Jurkat, Clone E6-1 (cell line): ENCODE measurements around the gene SLC30A1. TPM values are rescaled to one million over a fixed set of nuclear protein-coding genes. Genes with fewer than 3 reads are reported as not detected.
"Not testable (repeated sequence)": the region's sequence is repeated elsewhere in the genome, so short reads cannot be mapped to it uniquely, and the experiment has no call there.

Experiments
- DNase-seq: peaks from one replicate; pipeline ENCODE4 v3.0.0-alpha.2; 2011; ENCODE audit warnings: low read depth, low spot score
- H3K4me3 ChIP-seq: 2 replicates; pipeline ENCODE4 v1.5.1; 2011; ENCODE audit warnings: mild to moderate bottlenecking, low read length, control low read depth, moderate library complexity
- polyA plus RNA-seq: library from polyadenylated mRNA; unstranded; fragments of >200 nt; gene quantifications from one replicate; pipeline ENCODE4 v1.2.1, GENCODE V29; 2012; ENCODE audit warnings: missing spikeins; ENCODE audit not compliant: insufficient read length, insufficient read depth

Gene SLC30A1
- 3.5 TPM for polyA plus RNA-seq

- peak within 1 kb of the TSS; percentile 75 for H3K4me3 ChIP-seq
- peak; percentile 96 for DNase-seq
Observed at GRCh38 chr1:211578640-211579439, at the start of gene SLC30A1. Gene SLC30A1 (minus strand): TSS chr1:211579161. CDS start chr1:211578612, 549 bp downstream.

GRCh38 chr1:211628417-211628816 lies 49.5 kb upstream of the SLC30A1 start:
- H3K4me3 ChIP-seq: no peak overlapping the region
- DNase-seq: no peak

DNA sequence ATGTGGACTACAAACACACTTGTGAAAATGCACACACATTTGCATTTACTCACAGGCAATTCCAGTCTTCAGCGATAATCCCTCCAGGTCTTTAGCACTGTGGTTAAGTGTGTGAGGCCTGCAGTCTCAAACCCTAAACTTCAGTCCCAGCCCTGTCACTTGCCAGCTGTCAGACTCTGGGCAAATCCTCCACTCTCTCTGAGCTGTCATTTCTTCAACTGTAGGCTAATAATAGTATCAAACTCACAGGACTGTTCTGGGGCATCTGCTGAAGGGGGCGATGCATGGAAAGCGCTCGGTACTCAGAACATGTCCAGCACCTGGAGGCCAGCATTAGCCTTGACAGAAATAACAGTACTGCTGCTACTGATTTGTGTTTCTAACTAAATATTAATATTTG lies 48.3 kb upstream of the SLC30A1 start:
- DNase-seq: no peak
- H3K4me3 ChIP-seq: no peak overlapping the region

DNA sequence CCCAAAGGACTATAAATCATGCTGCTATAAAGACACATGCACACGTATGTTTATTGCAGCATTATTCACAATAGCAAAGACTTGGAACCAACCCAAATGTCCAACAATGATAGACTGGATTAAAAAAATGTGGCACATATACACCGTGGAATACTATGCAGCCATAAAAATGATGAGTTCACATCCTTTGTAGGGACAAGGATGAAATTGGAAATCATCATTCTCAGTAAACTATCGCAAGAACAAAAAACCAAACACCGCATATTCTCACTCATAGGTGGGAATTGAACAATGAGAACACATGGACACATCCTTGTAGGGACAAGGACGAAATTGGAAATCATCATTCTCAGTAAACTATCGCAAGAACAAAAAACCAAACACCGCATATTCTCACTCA lies 46.9 kb upstream of the SLC30A1 start:
- not testable (repeated sequence) for H3K4me3 ChIP-seq, DNase-seq

- DNase-seq: no peak
- H3K4me3 ChIP-seq: no peak overlapping the region
Observed at GRCh38 chr1:211625040-211625439, 46.1 kb upstream of the SLC30A1 start.

GRCh38 chr1:211623515-211623914 lies 44.6 kb upstream of the SLC30A1 start:
- DNase-seq: no peak
- H3K4me3 ChIP-seq: no peak overlapping the region

- no peak for DNase-seq
- no peak overlapping the region for H3K4me3 ChIP-seq
Observed at GRCh38 chr1:211621447-211622198, 42.7 kb upstream of the SLC30A1 start.

DNA sequence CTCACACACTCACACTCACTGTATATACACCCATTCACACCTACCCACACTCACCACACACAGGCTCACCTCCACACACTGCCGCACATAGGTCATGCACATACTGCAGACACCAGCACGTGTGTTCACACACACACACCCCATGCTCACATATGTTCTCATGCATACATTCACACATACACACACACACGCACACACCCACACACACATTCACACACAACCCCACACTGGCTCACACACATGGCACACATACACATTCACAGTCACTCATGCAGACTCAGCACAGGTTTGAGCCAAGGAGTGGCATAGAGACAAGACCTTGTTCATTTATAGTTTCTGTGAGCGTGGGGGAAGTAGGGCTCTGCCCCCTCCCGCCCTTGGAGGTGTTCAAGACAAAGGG lies 41.1 kb upstream of the SLC30A1 start:
- no peak overlapping the region for H3K4me3 ChIP-seq

GRCh38 chr1:211619033-211619996 lies 40.4 kb upstream of the SLC30A1 start:
- DNase-seq: no peak
- no peak overlapping the region for H3K4me3 ChIP-seq

More for the DNA sequence above, 41.1 kb upstream of the SLC30A1 start:
- DNase-seq: no peak

- no peak for DNase-seq
- H3K4me3 ChIP-seq: no peak overlapping the region
Observed at GRCh38 chr1:211616965-211617297, 38.0 kb upstream of the SLC30A1 start.

DNA sequence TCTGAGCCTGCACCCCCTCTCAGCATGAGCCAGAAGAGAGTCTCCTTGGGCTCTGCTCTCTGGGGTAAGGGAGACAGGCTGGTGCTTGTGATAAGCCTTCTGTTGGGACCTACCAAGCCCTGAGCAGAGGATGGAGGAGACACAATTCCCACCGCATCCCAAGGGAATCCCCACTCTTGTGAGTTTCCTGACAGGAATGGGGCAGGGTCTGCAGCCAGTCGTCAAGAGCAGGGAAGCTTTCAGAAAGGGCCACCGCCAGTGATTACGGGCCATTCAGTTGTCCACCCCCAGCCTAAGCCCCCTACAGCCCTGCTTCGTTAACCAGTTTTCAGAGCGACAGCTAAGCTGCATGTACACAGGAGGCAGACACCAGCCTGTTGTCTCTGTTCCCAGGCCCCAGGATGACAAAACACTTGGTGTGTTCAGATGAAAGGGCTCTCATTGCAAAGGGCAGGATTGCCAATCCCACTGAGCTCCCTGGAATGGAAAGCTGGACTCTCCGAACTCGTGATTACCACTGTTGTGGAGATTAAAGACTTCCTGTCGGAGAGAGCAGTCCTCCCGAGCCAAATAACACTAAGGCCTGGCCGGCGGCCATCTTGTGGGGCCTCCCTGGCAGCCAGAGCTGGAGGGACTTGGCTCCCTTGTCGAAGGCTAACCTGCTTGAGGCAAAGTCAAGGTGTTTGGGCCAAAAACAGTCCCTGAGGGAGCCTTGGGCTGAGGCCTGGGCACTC lies 37.4 kb upstream of the SLC30A1 start:
- no peak overlapping the region for H3K4me3 ChIP-seq
- no peak for DNase-seq

DNA sequence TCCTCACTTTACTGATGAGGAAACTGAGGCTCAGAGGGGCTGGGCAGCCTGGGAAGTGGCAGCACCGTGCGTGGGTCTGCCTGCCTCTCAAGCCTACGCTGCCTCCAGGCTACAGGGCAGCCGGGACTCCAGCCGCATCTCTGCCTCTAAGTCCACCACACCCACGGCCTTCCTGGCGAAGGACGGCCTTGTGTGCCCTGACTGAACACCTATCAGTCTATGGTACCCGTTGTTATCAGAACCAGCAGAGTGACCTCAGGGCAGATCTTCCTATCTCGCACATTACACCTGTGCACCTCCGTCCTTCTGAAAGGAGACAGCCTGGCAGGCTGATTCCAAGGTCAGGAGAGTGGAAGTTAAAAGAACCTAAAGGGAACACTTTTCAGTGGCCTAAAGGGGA lies 35.7 kb upstream of the SLC30A1 start:
- no peak overlapping the region for H3K4me3 ChIP-seq
- no peak for DNase-seq

DNA sequence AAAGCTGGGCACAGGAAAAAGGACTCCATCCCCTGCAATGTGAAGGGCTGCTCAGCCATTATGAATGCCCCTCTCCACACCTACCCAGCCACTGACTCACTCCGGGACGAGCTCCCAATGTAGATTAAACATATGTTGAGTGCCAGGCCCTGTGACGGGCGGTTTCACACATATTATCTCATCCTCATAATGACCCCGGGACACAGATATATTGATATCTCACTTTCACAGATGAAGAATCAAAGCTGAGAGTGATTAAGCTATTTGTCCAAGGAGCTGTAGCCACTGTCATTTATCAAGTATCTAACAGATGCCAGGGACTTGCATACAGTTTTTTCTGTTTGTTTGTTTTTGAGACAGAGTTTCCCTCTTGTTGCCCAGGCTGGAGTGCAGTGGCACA lies 35.0 kb upstream of the SLC30A1 start:
- H3K4me3 ChIP-seq: no peak overlapping the region

DNA sequence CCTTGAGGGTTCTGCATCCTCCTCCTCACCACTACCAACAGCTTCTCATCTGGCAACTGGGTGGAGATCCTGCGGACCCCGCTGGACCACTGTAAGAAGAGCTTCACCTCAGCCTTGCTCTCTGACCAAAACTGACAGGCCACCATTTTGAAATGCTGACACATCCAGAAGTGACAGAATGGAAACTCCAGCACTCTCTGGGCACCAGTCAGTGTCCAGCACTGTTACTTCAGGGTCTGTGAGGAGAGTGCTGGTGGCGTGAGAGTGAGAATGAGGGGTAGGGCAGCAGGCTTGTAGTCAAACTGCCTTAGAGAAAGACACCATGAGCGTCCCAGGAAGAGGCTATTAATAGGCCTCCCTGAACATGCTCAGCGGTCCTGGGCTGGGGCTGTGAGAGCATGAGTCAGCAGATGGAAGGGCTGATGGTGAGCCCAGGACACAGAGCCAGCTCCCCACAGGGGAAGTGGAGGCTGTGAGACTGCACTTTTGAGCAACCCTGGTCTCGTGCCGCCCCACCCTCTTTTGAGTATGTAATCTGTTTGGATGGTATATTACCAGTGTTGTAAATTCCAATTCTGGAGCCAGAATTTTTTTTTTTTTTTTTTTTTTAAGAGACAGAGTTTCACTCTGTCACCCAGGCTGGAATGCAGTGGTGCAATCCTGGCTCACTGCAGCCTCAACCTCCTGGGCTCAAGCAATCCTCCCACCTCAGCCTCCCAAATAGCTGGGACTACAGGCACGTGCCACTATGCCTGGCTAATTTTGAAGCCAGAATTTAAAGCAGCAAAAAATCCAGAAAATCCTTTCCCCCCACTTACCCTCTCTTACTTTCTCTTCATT lies 34.4 kb upstream of the SLC30A1 start:
- no peak for DNase-seq
- no peak overlapping the region for H3K4me3 ChIP-seq

More for the DNA sequence above, 35.0 kb upstream of the SLC30A1 start:
- DNase-seq: no peak

DNA sequence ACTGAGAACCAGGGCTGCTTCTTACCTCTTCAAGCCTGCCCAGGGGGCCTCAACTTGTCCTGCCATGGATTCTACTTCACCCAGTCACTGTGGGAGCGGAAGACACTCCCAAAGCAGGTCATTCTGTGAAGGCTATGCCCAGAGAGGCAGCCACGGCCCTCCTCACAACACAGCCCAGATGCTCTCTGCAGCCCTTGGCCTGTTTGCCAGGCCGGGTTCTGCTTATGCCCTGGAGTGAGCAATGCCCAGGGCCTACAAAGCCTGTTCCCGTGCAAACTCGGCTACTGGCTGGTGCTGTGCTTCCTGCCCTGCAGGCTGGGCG lies 33.8 kb upstream of the SLC30A1 start:
- DNase-seq: no peak
- no peak overlapping the region for H3K4me3 ChIP-seq

DNA sequence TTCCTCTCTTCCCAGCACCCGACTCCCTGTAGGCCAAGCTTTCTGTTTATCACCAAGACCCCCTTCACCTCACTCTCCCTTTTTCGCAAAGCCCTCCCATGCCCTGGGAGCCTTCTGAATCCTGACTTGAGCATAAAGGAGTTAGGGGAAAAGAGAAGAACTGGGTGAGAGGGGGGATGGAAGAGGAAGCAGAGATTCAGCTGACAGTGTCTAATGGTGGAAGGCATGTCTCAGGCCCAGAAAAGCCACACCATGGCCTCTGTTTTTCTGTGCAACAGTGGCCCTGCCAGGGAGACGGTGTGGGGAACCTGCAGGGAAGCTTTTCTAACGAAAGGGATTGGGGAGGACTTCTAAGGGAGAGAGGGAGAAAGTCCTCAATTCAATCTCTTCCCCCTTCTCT lies 32.9 kb upstream of the SLC30A1 start:
- no peak for DNase-seq
- no peak overlapping the region for H3K4me3 ChIP-seq

- no peak overlapping the region for H3K4me3 ChIP-seq
- DNase-seq: no peak
Observed at GRCh38 chr1:211610779-211611556, 32.0 kb upstream of the SLC30A1 start.
